T1000 (cell line): ENCODE measurements around the gene JAKMIP3.
"Not testable (repeated sequence)": the region's sequence is repeated elsewhere in the genome, so short reads cannot be mapped to it uniquely, and the experiment has no call there.

Experiments
- DNase-seq: peaks from one replicate; lab custom pipeline; 2025; ENCODE audit warnings: mixed read lengths; lab: John Stamatoyannopoulos, UW

Gene JAKMIP3

GRCh38 chr10:132066186-132066585 is 440 bp downstream of the JAKMIP3 start:
- DNase-seq: no peak

GRCh38 chr10:132066812-132067211 is 1.1 kb downstream of the JAKMIP3 start:
- no peak for DNase-seq

GRCh38 chr10:132068431-132069121 is 2.8 kb downstream of the JAKMIP3 start:
- no peak for DNase-seq

DNA sequence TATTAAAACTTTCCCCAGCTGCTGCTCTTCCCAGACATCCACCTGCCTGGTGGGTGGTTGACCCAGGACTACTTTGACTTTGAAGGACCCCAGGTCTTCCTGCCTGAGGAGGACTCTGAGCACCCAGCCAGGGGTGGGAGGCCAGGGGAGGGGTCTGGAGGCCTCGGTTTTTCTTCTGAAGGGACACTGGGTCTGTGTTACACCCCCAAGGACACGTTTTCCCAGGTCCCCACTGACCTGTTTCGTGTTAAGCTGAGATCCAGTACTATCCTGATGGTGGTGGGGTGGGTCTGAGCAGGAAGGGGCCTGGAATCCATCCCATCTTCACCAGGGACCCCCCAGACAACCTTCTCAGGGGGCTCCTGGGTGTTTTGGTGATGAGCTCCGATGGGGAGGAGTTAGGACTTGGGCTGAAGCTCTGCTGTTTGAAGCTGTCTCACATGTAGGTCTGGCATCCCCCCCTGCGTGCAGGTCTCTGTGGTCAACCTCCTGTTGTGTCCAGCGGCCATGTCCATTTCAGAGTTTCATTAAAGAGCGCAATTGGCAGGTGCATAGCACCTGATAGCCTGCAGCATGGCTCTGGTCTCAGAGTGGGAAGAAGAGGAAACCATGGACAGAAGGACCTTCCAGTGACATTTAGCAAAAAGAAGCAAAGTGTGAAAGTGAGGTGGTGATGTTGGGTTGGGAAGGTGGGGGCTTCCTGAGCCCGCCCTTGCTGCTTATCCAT is 3.5 kb downstream of the JAKMIP3 start:
- no peak for DNase-seq

GRCh38 chr10:132069849-132070182 is 4.1 kb downstream of the JAKMIP3 start:
- DNase-seq: no peak

- no peak for DNase-seq
Measured at GRCh38 chr10:132070724-132071123, 5.0 kb downstream of the JAKMIP3 start.

- no peak for DNase-seq
Measured at GRCh38 chr10:132071667-132072066, 5.9 kb downstream of the JAKMIP3 start.

DNA sequence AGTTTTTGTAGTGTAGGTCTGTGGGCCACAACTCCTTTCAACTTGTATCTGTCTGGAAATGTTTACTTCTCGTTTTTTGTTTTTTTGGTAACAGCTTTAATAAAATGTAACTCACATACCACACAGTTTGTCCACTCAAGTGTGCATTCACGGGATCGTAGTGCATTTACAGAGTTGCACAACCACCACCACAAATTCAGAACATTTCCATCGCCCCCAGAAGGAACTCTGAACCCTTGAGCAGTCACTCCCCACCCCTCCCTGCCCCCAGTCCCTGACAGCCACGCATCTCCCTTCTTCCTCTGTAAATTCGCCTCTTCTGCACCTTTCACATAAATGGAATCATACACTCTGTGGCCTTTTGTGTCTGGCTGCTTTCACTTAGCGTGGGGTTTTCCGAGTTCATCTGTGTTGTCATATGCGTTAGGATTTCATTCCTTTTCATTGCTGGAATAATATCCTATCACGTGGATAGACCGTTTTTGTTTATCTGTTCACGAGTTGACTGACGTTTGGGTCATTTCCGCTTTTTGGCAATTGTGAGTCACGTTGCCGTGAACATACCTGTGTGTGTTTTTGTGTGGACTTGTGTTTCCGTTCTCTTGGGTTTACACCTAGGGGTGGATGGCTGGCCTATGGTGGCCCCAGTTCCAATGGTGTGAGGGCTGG is 10.3 kb downstream of the JAKMIP3 start:
- no peak for DNase-seq

- no peak for DNase-seq
Measured at GRCh38 chr10:132076578-132077081, 10.9 kb downstream of the JAKMIP3 start.

GRCh38 chr10:132077091-132077490 is 11.3 kb downstream of the JAKMIP3 start:
- no peak for DNase-seq

DNA sequence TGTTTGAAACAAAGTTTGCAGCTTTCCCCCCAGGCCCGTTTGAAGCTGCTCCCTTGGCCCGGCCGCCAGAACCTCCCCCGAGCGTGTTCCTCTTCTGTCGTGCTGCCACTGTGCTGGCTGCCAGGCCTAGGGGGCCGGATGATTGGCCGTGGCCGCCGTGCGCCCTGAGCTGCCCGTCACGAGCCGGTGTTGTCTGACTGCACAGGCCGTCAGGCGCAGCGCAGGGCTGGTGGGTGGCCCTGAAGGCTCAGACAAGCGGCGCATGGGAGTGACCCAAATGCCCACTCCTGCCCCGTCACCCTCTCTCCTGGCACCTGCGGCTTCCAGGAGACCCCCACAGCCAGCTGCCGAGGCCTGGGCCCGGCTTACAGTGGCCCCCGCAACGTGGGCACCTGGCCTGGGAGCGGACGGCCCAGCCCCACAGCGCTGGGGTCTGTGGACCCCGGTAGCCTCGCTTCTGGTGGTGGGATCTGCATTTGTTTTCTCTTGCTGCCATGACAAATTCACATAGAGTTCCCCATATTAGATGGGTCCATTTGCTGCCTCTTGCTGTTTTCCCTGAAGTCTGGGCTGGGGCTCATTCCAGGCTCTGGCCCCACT is 13.1 kb downstream of the JAKMIP3 start:
- no peak for DNase-seq

- not testable (repeated sequence) for DNase-seq
Measured at GRCh38 chr10:132084384-132084783, 18.6 kb downstream of the JAKMIP3 start.

GRCh38 chr10:132093236-132093635 is 27.5 kb downstream of the JAKMIP3 start:
- DNase-seq: not testable (repeated sequence)

- DNase-seq: no peak
Measured at GRCh38 chr10:132094581-132095234, 29.0 kb downstream of the JAKMIP3 start.

- DNase-seq: no peak
Measured at GRCh38 chr10:132095403-132096113, 29.8 kb downstream of the JAKMIP3 start.

DNA sequence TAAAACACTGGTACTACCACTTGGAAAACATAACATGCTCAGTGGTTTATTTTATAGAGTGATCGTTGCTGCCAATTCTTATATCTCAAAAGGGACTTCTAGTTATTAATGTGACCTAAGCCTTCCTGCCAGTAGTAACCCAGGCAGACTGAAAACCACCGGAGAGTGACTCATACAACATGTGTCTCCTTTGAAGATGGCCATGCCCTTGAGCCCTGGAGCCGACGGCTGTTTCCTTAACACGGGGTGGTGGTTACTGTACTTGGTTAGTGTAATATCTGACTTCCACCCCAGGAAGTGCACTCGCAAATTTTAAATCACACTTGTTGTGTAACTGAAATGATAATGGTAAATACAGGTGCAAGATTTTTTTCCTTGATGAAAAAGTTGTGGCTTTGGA is 30.5 kb downstream of the JAKMIP3 start:
- no peak for DNase-seq

- no peak for DNase-seq
Measured at GRCh38 chr10:132096863-132097478, 31.2 kb downstream of the JAKMIP3 start.

DNA sequence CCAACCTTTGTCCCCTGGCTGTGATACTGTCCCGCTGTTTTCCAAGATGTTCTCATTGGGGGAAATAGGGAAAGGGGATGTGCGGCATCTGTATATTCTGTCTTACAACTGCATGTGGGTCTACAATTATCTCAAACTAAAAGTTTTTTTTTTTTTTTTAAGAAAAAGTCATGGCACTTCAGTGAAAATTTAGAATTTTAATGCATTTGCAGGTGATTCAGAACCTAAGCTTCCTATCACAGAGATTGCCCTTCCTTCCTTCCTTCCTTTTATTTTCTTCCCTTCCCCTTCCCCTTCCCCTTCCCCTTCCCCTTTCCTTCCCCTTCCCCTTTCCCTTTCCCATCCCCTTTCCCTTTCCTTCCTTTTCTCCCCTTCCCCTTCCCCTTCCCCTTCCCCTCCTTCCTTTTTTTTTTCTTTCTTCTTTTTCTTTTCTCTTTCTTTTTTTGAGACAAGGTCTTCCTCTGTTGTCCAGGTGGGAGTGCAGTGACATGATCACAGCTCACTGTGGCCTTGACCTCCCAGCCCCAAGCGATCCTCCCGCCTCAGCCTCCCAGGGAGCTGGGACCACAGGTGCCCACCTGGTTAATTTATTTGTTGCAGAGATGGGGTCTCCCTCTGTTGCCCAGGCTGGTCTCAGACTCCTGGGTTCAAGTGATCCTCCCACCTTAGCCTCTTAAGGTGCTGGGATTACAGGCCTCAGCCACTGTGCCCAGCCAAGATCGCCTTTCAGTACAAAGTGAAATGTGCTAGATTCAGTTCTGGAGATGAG is 32.0 kb downstream of the JAKMIP3 start:
- no peak for DNase-seq

DNA sequence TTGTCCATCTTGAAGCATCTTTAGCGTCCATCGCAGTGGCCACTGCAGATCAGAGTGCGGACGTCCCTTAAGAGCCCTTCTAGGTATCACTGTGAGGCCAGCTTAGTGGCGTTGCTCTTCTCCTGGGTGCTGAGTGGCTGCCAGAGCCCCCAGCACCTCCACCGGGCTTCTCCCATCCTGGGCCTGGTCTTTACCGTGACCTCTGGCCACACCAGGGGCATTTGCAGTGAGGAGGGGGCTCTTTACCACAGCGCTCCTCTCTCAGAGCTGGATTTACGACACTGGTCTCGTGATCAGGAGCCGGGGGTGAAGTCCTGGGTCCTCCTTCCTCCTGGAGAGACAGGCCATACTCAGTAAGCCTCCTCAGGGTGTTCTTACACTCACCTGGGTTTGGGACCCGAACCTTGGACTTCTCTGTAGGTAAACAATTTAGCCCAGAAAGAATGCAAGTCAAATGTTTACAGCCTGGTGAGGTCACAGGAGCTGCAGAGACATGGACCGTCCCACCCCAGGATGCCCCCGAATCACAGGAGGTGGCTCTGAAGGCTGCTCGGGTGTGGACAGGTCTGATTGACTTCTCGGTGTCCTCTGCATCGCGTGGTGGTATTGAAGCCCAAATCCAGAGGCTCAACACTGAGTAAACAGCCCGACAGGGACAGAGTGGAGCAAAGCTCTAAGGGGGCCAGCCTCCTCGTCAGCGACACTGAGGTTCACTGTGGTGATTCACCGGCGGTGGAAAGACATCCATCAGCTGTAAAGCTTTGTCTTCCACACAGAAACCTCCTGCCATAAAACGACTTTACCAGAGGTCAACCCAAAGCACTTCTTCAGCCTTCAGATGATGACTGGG is 33.0 kb downstream of the JAKMIP3 start:
- DNase-seq: no peak
